ENCODE data around the gene PURA. TPM values are rescaled to one million over a fixed set of nuclear protein-coding genes. Genes with fewer than 3 reads are reported as not detected.

The PURA gene
- total RNA-seq, 4 donors from 2014 or later: 35.1 to 56.8 (median 42.5) TPM

- TF ChIP-seq POLR2A (IDR thresholded peaks at IDR 0.05) (no peak), EP300 (IDR thresholded peaks at IDR 0.05) (no peak)
- TF ChIP-seq, protein P1, sequence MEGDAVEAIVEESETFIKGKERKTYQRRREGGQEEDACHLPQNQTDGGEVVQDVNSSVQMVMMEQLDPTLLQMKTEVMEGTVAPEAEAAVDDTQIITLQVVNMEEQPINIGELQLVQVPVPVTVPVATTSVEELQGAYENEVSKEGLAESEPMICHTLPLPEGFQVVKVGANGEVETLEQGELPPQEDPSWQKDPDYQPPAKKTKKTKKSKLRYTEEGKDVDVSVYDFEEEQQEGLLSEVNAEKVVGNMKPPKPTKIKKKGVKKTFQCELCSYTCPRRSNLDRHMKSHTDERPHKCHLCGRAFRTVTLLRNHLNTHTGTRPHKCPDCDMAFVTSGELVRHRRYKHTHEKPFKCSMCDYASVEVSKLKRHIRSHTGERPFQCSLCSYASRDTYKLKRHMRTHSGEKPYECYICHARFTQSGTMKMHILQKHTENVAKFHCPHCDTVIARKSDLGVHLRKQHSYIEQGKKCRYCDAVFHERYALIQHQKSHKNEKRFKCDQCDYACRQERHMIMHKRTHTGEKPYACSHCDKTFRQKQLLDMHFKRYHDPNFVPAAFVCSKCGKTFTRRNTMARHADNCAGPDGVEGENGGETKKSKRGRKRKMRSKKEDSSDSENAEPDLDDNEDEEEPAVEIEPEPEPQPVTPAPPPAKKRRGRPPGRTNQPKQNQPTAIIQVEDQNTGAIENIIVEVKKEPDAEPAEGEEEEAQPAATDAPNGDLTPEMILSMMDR (IDR thresholded peaks at IDR 0.05): no peak
- H3K36me3 ChIP-seq: no peaks in the 10 kb centered on the region
Measured at GRCh38 chr5:140076788-140077187, 37.1 kb upstream of the PURA start.

DNA sequence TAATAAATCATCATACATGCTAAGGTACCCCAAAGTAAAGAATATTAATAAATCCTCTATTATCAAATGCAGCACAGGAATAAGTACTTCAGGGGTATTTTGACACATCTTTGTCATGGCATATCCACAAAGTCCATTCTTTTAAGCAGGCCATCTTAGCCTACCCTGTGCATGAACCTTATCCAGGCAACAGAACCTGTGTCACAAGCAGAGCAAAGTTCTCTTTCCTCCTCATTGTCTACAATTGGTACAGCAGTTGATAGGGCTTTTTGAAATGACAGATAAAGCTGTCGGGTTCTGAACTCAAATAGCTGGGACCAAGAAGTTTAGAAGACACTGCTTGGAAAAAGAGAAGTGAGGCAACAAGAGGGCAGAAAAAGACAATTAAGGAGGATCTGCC is 30.8 kb upstream of the PURA start:
- no peaks in the 10 kb centered on the region for H3K27me3 ChIP-seq
- H3K4me1 ChIP-seq: peaks cover 0 to 4% (median 0%) of the 10 kb centered on the region in 4 donors
- 69 to 79% methylated on average over 1 of the region's 1 CpG for WGBS, 2 donors
- no peak for DNase-seq (ENCODE audit: low spot score in 2 of 2)
- no peaks in the 10 kb centered on the region for H3K9me3 ChIP-seq
- no peak overlapping the region for H3K27ac ChIP-seq
- TF ChIP-seq EP300 (IDR thresholded peaks at IDR 0.05): no peak
- TF ChIP-seq, protein P1 (IDR thresholded peaks at IDR 0.05): no peak
- TF ChIP-seq POLR2A (IDR thresholded peaks at IDR 0.05): no peak
- H3K36me3 ChIP-seq: no peaks in the 10 kb centered on the region
- no peak overlapping the region for H3K4me3 ChIP-seq

More at GRCh38 chr5:140076788-140077187, 37.1 kb upstream of the PURA start:
- no peak overlapping the region for H3K27ac ChIP-seq
- no peaks in the 10 kb centered on the region for H3K9me3 ChIP-seq
- DNase-seq (ENCODE audit: low spot score in 2 of 2): no peak
- H3K4me3 ChIP-seq: no peak overlapping the region
- H3K27me3 ChIP-seq: no peaks in the 10 kb centered on the region
- peaks cover 0 to 4% (median 0%) of the 10 kb centered on the region in 4 donors for H3K4me1 ChIP-seq
- WGBS, 2 donors: 53 to 63% methylated on average over 2 of the region's 2 CpGs

DNA sequence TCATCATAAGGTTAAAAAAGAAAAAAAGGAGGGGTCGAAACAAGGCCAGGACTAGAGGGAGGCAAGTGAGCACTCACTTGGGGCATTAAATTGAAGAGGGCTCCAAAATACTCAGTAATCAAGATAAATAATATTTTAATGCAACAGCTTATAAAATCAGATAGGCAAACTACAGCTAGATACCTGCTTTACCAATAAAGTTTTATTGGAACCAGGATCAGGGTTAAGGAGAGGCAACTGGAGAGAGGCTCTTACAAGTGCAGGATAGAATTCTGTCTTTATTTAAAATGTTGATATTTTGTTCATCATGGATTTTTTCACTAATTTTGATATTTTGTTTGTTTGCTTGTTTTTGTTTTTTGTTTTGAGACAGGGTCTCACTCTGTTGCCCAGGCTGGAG is 30.3 kb upstream of the PURA start:
- Histone ChIP-seq H3K27me3 (no peaks in the 10 kb centered on the region), H3K27ac (no peak overlapping the region), H3K9me3 (no peaks in the 10 kb centered on the region), H3K36me3 (no peaks in the 10 kb centered on the region), H3K4me3 (no peak overlapping the region), H3K4me1 (peaks cover 0 to 4% (median 0%) of the 10 kb centered on the region in 4 donors)
- 96% methylated on average over 1 of the region's 1 CpG for WGBS, 2 donors
- TF ChIP-seq EP300 (IDR thresholded peaks at IDR 0.05) (no peak), POLR2A (IDR thresholded peaks at IDR 0.05) (no peak)
- TF ChIP-seq, protein P1 (IDR thresholded peaks at IDR 0.05): no peak
- no peak for DNase-seq (ENCODE audit: low spot score in 2 of 2)

DNA sequence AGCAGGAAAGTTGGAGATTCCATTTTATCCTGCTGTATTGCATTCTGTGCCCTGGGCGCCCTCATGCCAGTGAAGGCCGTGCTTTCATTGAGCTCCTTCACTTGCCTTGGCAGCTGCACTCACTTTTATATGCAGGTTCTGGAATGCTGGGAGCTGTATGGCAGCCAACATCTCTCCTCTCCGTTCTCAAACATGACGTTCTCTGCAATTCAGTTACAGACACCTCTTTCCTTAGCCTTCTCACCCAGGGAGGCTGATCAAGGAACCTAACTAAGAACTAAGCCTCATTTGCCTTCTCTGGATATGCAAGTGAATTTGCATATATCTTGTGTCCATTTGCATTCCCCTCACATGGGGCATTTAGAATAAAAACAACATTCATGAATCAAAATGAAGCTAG is 29.4 kb upstream of the PURA start:
- Histone ChIP-seq H3K9me3 (peaks cover 0 to 4% (median 0%) of the 10 kb centered on the region in 4 donors), H3K36me3 (no peaks in the 10 kb centered on the region), H3K27ac (no peak overlapping the region), H3K4me1 (peaks cover 0 to 4% (median 0%) of the 10 kb centered on the region in 4 donors), H3K27me3 (no peaks in the 10 kb centered on the region), H3K4me3 (no peak overlapping the region)
- 16 to 34% methylated on average over 4 of the region's 4 CpGs for WGBS, 2 donors
- DNase-seq (ENCODE audit: low spot score in 2 of 2): no peak
- TF ChIP-seq EP300 (IDR thresholded peaks at IDR 0.05) (no peak), POLR2A (IDR thresholded peaks at IDR 0.05) (no peak)
- TF ChIP-seq, protein P1 (IDR thresholded peaks at IDR 0.05): no peak

GRCh38 chr5:140090251-140090650 is 23.7 kb upstream of the PURA start:
- TF ChIP-seq EP300 (IDR thresholded peaks at IDR 0.05): no peak
- no peak for TF ChIP-seq POLR2A (IDR thresholded peaks at IDR 0.05)
- TF ChIP-seq, protein P1 (IDR thresholded peaks at IDR 0.05): no peak
- no peak for DNase-seq (ENCODE audit: low spot score in 2 of 2)
- Histone ChIP-seq H3K36me3 (no peaks in the 10 kb centered on the region), H3K9me3 (peaks cover 0 to 23% (median 4%) of the 10 kb centered on the region in 4 donors), H3K4me1 (no peaks in the 10 kb centered on the region), H3K4me3 (no peak overlapping the region), H3K27me3 (no peaks in the 10 kb centered on the region), H3K27ac (no peak overlapping the region)
- WGBS, 2 donors: 89 to 96% methylated on average over 1 of the region's 1 CpG
